HEK293 (cell line): Measurements from ENCODE around the gene RPL22.

Source experiments
- CTCF ChIA-PET: fragments of 350-600 bp; formaldehyde crosslinking; extraction: SDS; loops from one replicate; lab custom pipeline; 2021; ENCODE audit warnings: antibody characterized with exemption; lab: Yijun Ruan, JAX
- POLR2A ChIA-PET: fragments of 300-600 bp; formaldehyde crosslinking; extraction: SDS; loops from one replicate; lab custom pipeline; 2020; ENCODE audit warnings: antibody characterized with exemption, inconsistent platforms; lab: Yijun Ruan, JAX
- H3K27ac ChIP-seq: fragments of 200-500 bp; sonication (Bioruptor generic); 2 replicates; pipeline ENCODE4 v1.5.1; 2014; ENCODE audit warnings: low read depth, low read length, control low read depth, inconsistent platforms; ENCODE audit errors: extremely low read depth
- H3K36me3 ChIP-seq, 2 experiments: fragments of 200-500 bp in 1 of 2; sonication (Bioruptor generic) in 1 of 2; 1 replicate in 1 of 2; 2 replicates in 1 of 2; pipeline ENCODE4 v1.5.1; 2014 to 2017; ENCODE audit warnings: inconsistent platforms in 2 of 2, low read length in 2 of 2; ENCODE audit not compliant: control insufficient read depth in 2 of 2, insufficient read depth in 1 of 2
- H3K4me1 ChIP-seq: fragments of 200-500 bp; sonication (Bioruptor generic); 2 replicates; pipeline ENCODE4 v1.5.1; 2014; ENCODE audit warnings: mild to moderate bottlenecking, low read length, inconsistent platforms; ENCODE audit not compliant: control insufficient read depth, insufficient read depth
- H3K4me3 ChIP-seq: 2 replicates; pipeline ENCODE4 v1.5.1; 2011; ENCODE audit warnings: low read depth, mild to moderate bottlenecking, control low read depth, low read length, moderate library complexity
- H3K9me3 ChIP-seq: fragments of 200-500 bp; sonication (Bioruptor generic); 2 replicates; pipeline ENCODE4 v1.5.1; 2014; ENCODE audit warnings: low read depth, low read length, inconsistent platforms; ENCODE audit not compliant: control insufficient read depth, insufficient read depth
- GLIS1 ChIP-seq: fragments of 450-650 bp; formaldehyde crosslinking; IDR thresholded peaks from 2 replicates; pipeline ENCODE4 v1.5.1; 2016; ENCODE audit warnings: missing biosample characterization, missing genetic modification characterization
- GLIS2 ChIP-seq: fragments of 450-650 bp; formaldehyde crosslinking; IDR thresholded peaks from 2 replicates; pipeline ENCODE4 v1.5.1; 2016; ENCODE audit warnings: missing biosample characterization, missing genetic modification characterization
- HOXA7 ChIP-seq: sonication (generic); formaldehyde crosslinking; IDR thresholded peaks from 2 replicates; pipeline ENCODE4 v1.8.1; 2022; ENCODE audit warnings: missing genetic modification reagents, borderline replicate concordance
- IKZF3 ChIP-seq: fragments of 450-650 bp; IDR thresholded peaks from 2 replicates; pipeline ENCODE4 v1.5.0; 2018; ENCODE audit warnings: missing biosample characterization, mild to moderate bottlenecking, missing genetic modification characterization, moderate library complexity
- OSR2 ChIP-seq: fragments of 450-650 bp; formaldehyde crosslinking; IDR thresholded peaks from 2 replicates; pipeline ENCODE4 v1.5.1; 2016; ENCODE audit warnings: missing biosample characterization, missing genetic modification characterization
- PRDM4 ChIP-seq: fragments of 450-650 bp; formaldehyde crosslinking; IDR thresholded peaks from 2 replicates; pipeline ENCODE4 v1.5.1; 2017; ENCODE audit warnings: missing biosample characterization, missing genetic modification characterization
- REST ChIP-seq: fragments of 450-650 bp; formaldehyde crosslinking; IDR thresholded peaks from 2 replicates; pipeline ENCODE4 v1.5.1; 2016; ENCODE audit warnings: missing biosample characterization, missing genetic modification characterization
- SCRT1 ChIP-seq: fragments of 450-650 bp; formaldehyde crosslinking; IDR thresholded peaks from 2 replicates; pipeline ENCODE4 v1.5.1; 2016; ENCODE audit warnings: missing biosample characterization, missing genetic modification characterization, borderline replicate concordance
- ZNF148 ChIP-seq: fragments of 450-650 bp; formaldehyde crosslinking; IDR thresholded peaks from 2 replicates; pipeline ENCODE4 v1.5.0; 2017; ENCODE audit warnings: missing biosample characterization, missing genetic modification characterization, borderline replicate concordance
- ZNF16 ChIP-seq: fragments of 450-650 bp; formaldehyde crosslinking; IDR thresholded peaks from 2 replicates; pipeline ENCODE4 v1.5.1; 2016; ENCODE audit warnings: low read depth, missing biosample characterization, missing genetic modification characterization
- ZNF175 ChIP-seq: fragments of 450-650 bp; formaldehyde crosslinking; IDR thresholded peaks from 2 replicates; pipeline ENCODE4 v1.5.1; 2016; ENCODE audit warnings: missing biosample characterization, missing genetic modification characterization
- ZNF292 ChIP-seq: fragments of 450-650 bp; formaldehyde crosslinking; IDR thresholded peaks from 2 replicates; pipeline ENCODE4 v1.5.1; 2016; ENCODE audit warnings: low read depth, missing biosample characterization, missing genetic modification characterization, borderline replicate concordance
- ZNF335 ChIP-seq: fragments of 450-650 bp; formaldehyde crosslinking; conservative IDR thresholded peaks from 2 replicates; pipeline ENCODE4 v1.5.1; 2016; ENCODE audit warnings: missing biosample characterization, missing genetic modification characterization
- ZNF518A ChIP-seq: fragments of 450-650 bp; formaldehyde crosslinking; conservative IDR thresholded peaks from 2 replicates; pipeline ENCODE4 v1.5.1; 2016; ENCODE audit warnings: low read depth, missing biosample characterization, missing genetic modification characterization
- ZNF521 ChIP-seq: fragments of 450-650 bp; formaldehyde crosslinking; IDR thresholded peaks from 2 replicates; pipeline ENCODE4 v1.5.1; 2017; ENCODE audit warnings: missing biosample characterization, mild to moderate bottlenecking, missing genetic modification characterization
- ZNF670 ChIP-seq: fragments of 450-650 bp; formaldehyde crosslinking; IDR thresholded peaks from 2 replicates; pipeline ENCODE4 v1.5.1; 2016; ENCODE audit warnings: missing biosample characterization, missing genetic modification characterization, low read depth
- ZNF843 ChIP-seq: fragments of 450-650 bp; formaldehyde crosslinking; IDR thresholded peaks from 2 replicates; pipeline ENCODE4 v1.5.1; 2016; ENCODE audit warnings: missing biosample characterization, missing genetic modification characterization

The RPL22 gene

GRCh38 chr1:6162773-6163172 lies 36.6 kb downstream of the RPL22 start:
- no peak for TF ChIP-seq OSR2 (tag by site-specific recombination)
- peak; percentile 82 for TF ChIP-seq GLIS1
- Histone ChIP-seq H3K36me3 (no peaks in the 10 kb centered on the region), H3K27ac (no peak overlapping the region), H3K4me3 (no peak overlapping the region), H3K9me3 (no peaks in the 10 kb centered on the region), H3K4me1 (peaks cover 3% of the 10 kb centered on the region; the same call in 1 of the 2 replicates)
- ChIA-PET POLR2A (no interaction called here), CTCF (interaction anchor here (0.5 kb wide), 1 partner anchor 77 kb away, joined by 3 read pairs; no protein-coding TSS in a partner anchor)

GRCh38 chr1:6162341-6162740 lies 37.1 kb downstream of the RPL22 start:
- no peak for TF ChIP-seq GLIS1
- TF ChIP-seq ZNF16 (tag by site-specific recombination), result no peak
- no peak for TF ChIP-seq IKZF3 (tag by site-specific recombination)
- no peak for TF ChIP-seq REST (tag by site-specific recombination)
- TF ChIP-seq ZNF521, result no peak
- no peak for TF ChIP-seq SCRT1 (tag by site-specific recombination)
- no peak for TF ChIP-seq GLIS2 (tag by site-specific recombination)
- TF ChIP-seq ZNF335 (tag by site-specific recombination), result no peak
- no peak for TF ChIP-seq ZNF518A (tag by site-specific recombination)
- no peak for TF ChIP-seq OSR2 (tag by site-specific recombination)
- no peak for TF ChIP-seq HOXA7 (CRISPR knock-in tag)
- no peak for TF ChIP-seq ZNF843 (tag by site-specific recombination)
- ChIA-PET CTCF (interaction anchor here (0.7 to 1.7 kb wide), 2 partner anchors 80 to 154 kb away, joined by 3 to 5 read pairs; no protein-coding TSS in a partner anchor), POLR2A (no interaction called here)
- Histone ChIP-seq H3K27ac (no peak overlapping the region), H3K4me1 (peaks cover 8% of the 10 kb centered on the region; the same call in 1 of the 2 replicates), H3K4me3 (no peak overlapping the region), H3K9me3 (no peaks in the 10 kb centered on the region), H3K36me3 (no peaks in the 10 kb centered on the region)

- no peaks in the 10 kb centered on the region for H3K36me3 ChIP-seq
- ChIA-PET POLR2A (interaction anchor here (1.6 kb wide), 1 partner anchor 10 kb away, joined by 7 read pairs; no protein-coding TSS in a partner anchor), CTCF (interaction anchor here (0.7 kb wide), 2 partner anchors 124 to 265 kb away, joined by 3 read pairs; no protein-coding TSS in a partner anchor)
- H3K27ac ChIP-seq, result no peak overlapping the region
- H3K9me3 ChIP-seq, result no peaks in the 10 kb centered on the region
- peaks cover 9% of the 10 kb centered on the region; the same call in 1 of the 2 replicates for H3K4me1 ChIP-seq
- H3K4me3 ChIP-seq, result no peak overlapping the region
- TF ChIP-seq ZNF148 (tag by site-specific recombination), result no peak
- TF ChIP-seq ZNF292 (tag by site-specific recombination), result no peak
- TF ChIP-seq PRDM4 (tag by site-specific recombination), result no peak
- no peak for TF ChIP-seq ZNF175 (tag by site-specific recombination)
- no peak for TF ChIP-seq ZNF670 (tag by site-specific recombination)
Measured at GRCh38 chr1:6158181-6158580, 41.2 kb downstream of the RPL22 start.
